Measurements from ENCODE around the gene SLC9A2.

DNA sequence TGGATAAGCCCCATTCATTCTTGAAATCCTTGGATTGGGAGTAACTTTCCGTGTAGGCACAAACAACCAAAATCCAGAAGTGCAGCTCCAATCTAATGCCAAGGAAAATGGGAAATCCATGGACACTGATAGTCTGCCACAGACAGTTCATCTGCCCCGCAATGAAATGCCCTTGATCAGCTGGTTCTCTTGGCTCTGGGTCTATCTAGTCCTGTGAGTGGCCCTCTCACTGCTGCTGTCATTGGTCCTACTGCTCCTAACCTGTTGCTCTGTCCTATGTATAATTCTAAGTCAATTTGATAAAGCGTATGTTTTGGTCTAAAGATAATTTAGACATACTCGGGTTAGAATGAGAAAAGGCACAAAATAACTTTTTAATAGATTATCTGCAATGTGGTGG lies 128.8 kb downstream of the SLC9A2 start:
- TF ChIP-seq POLR2A (IDR thresholded peaks at IDR 0.05; ENCODE audit: low read depth, low read length): no peak
- TF ChIP-seq POLR2AphosphoS5 (IDR thresholded peaks at IDR 0.05; ENCODE audit: low read depth, low read length): no peak
- TF ChIP-seq TAF1 (IDR thresholded peaks at IDR 0.05; ENCODE audit: borderline replicate concordance, low read depth, low read length): no peak

Measured in GM12892 (cell line).